Duodenal mucosa (tissue), 2 donors: ENCODE measurements around the gene PRKG1.
"Not testable (repeated sequence)": the region's sequence is repeated elsewhere in the genome, so short reads cannot be mapped to it uniquely, and the experiment has no call there.

Experiments used
- H3K27ac ChIP-seq: one replicate; pipeline ENCODE4 v1.7.0; 2013; ENCODE audit warnings: low read depth, low read length
- H3K27me3 ChIP-seq, 2 donors: one replicate each; pipeline ENCODE4 v1.7.0; 2013; ENCODE audit warnings: low read length in 2 of 2, control low read depth in 1 of 2; ENCODE audit not compliant: insufficient read depth in 2 of 2, control insufficient read depth in 1 of 2
- H3K36me3 ChIP-seq, 2 donors: one replicate each; pipeline ENCODE4 v1.7.0; 2013; ENCODE audit warnings: low read length in 2 of 2, control low read depth in 1 of 2; ENCODE audit not compliant: insufficient read depth in 2 of 2, control insufficient read depth in 1 of 2
- H3K4me1 ChIP-seq, 2 donors: one replicate each; pipeline ENCODE4 v1.7.0; 2013; ENCODE audit warnings: low read length in 2 of 2, control low read depth in 1 of 2; ENCODE audit not compliant: insufficient read depth in 2 of 2, control insufficient read depth in 1 of 2
- H3K4me3 ChIP-seq, 2 donors: one replicate each; pipeline ENCODE4 v1.7.0; 2013; ENCODE audit warnings: low read length in 2 of 2, low read depth in 1 of 2
- H3K9ac ChIP-seq, 2 donors: one replicate each; pipeline ENCODE4 v1.7.0; 2013; ENCODE audit warnings: low read length in 2 of 2, low read depth in 1 of 2
- H3K9me3 ChIP-seq, 2 donors: one replicate each; pipeline ENCODE4 v1.7.0; 2013; ENCODE audit warnings: low read length in 2 of 2, control low read depth in 1 of 2; ENCODE audit not compliant: control insufficient read depth in 1 of 2

PRKG1 gene

GRCh38 chr10:51683031-51683691 is 608.9 kb downstream of the PRKG1 start:
- no peaks in the 10 kb centered on the region for H3K27me3 ChIP-seq
- no peak overlapping the region for H3K4me3 ChIP-seq
- no peaks in the 10 kb centered on the region for H3K36me3 ChIP-seq
- no peak overlapping the region for H3K27ac ChIP-seq
- no peaks in the 10 kb centered on the region for H3K9me3 ChIP-seq
- H3K4me1 ChIP-seq, result no peaks in the 10 kb centered on the region
- H3K9ac ChIP-seq, result no peak overlapping the region

DNA sequence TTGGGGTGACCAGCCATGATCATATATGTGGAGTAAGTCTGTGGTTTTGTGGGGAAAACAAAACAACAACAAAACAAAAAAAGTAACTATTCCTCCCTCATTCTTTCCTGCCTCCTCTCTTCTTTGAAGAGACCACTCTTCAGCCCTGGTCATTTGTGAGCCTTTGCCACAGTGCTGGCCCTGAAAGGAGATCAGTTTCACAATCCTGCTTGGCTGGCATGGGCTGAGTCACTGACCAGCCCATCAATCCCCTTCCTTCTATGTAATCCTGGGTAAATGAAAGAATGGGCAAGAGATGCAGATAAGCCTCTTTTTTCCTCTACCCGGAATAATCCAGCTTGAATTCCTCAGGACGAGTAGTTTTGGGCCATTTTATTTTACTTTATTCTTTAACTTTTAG is 611.5 kb downstream of the PRKG1 start:
- H3K9ac ChIP-seq, result no peak overlapping the region
- peaks cover 0 to 2% of the 10 kb centered on the region in 2 donors for H3K9me3 ChIP-seq
- no peaks in the 10 kb centered on the region for H3K36me3 ChIP-seq
- no peaks in the 10 kb centered on the region for H3K4me1 ChIP-seq
- no peak overlapping the region for H3K4me3 ChIP-seq
- H3K27me3 ChIP-seq, result no peaks in the 10 kb centered on the region
- no peak overlapping the region for H3K27ac ChIP-seq

- Histone ChIP-seq H3K9ac (no peak overlapping the region), H3K9me3 (peaks cover 0 to 2% of the 10 kb centered on the region in 2 donors), H3K36me3 (no peaks in the 10 kb centered on the region), H3K4me3 (no peak overlapping the region), H3K27ac (no peak overlapping the region), H3K27me3 (no peaks in the 10 kb centered on the region), H3K4me1 (no peaks in the 10 kb centered on the region)
These were observed 613.0 kb downstream of the PRKG1 start for GRCh38 chr10:51687296-51687695.

GRCh38 chr10:51688826-51689225 is 614.5 kb downstream of the PRKG1 start:
- H3K9ac ChIP-seq, H3K36me3 ChIP-seq, H3K27me3 ChIP-seq, H3K4me1 ChIP-seq, H3K4me3 ChIP-seq, H3K9me3 ChIP-seq, H3K27ac ChIP-seq: not testable (repeated sequence)

- Histone ChIP-seq H3K9ac (no peak overlapping the region), H3K27me3 (no peaks in the 10 kb centered on the region), H3K9me3 (peaks cover 0 to 2% of the 10 kb centered on the region in 2 donors), H3K27ac (no peak overlapping the region), H3K36me3 (no peaks in the 10 kb centered on the region), H3K4me1 (no peaks in the 10 kb centered on the region), H3K4me3 (no peak overlapping the region)
These were observed 615.2 kb downstream of the PRKG1 start for GRCh38 chr10:51689536-51689935.

GRCh38 chr10:51691135-51691534 is 616.8 kb downstream of the PRKG1 start:
- H3K4me1 ChIP-seq, result no peaks in the 10 kb centered on the region
- no peaks in the 10 kb centered on the region for H3K27me3 ChIP-seq
- no peak overlapping the region for H3K27ac ChIP-seq
- peaks cover 0 to 2% of the 10 kb centered on the region in 2 donors for H3K9me3 ChIP-seq
- no peak overlapping the region for H3K4me3 ChIP-seq
- no peaks in the 10 kb centered on the region for H3K36me3 ChIP-seq
- H3K9ac ChIP-seq, result no peak overlapping the region

- Histone ChIP-seq H3K4me3 (no peak overlapping the region), H3K4me1 (peaks cover 15 to 16% of the 10 kb centered on the region in 2 donors), H3K27ac (no peak overlapping the region)
These were observed 619.9 kb downstream of the PRKG1 start for GRCh38 chr10:51694086-51694768.

GRCh38 chr10:51696251-51696650 is 622.0 kb downstream of the PRKG1 start:
- Histone ChIP-seq H3K9ac (no peak overlapping the region), H3K27ac (no peak overlapping the region), H3K9me3 (no peaks in the 10 kb centered on the region), H3K27me3 (no peaks in the 10 kb centered on the region), H3K4me1 (peaks cover 19 to 21% of the 10 kb centered on the region in 2 donors), H3K4me3 (no peak overlapping the region), H3K36me3 (no peaks in the 10 kb centered on the region)

More at GRCh38 chr10:51694086-51694768, 619.9 kb downstream of the PRKG1 start:
- Histone ChIP-seq H3K9me3 (no peaks in the 10 kb centered on the region), H3K36me3 (no peaks in the 10 kb centered on the region), H3K27me3 (no peaks in the 10 kb centered on the region), H3K9ac (no peak overlapping the region)

- Histone ChIP-seq H3K9me3 (no peaks in the 10 kb centered on the region), H3K27me3 (no peaks in the 10 kb centered on the region), H3K36me3 (no peaks in the 10 kb centered on the region), H3K4me1 (peaks cover 19 to 21% of the 10 kb centered on the region in 2 donors), H3K9ac (peak overlapping the region; percentile 82 to 89), H3K4me3 (peak overlapping the region; percentile 98 to 99), H3K27ac (no peak overlapping the region)
These were observed 624.3 kb downstream of the PRKG1 start for GRCh38 chr10:51698473-51699063.

DNA sequence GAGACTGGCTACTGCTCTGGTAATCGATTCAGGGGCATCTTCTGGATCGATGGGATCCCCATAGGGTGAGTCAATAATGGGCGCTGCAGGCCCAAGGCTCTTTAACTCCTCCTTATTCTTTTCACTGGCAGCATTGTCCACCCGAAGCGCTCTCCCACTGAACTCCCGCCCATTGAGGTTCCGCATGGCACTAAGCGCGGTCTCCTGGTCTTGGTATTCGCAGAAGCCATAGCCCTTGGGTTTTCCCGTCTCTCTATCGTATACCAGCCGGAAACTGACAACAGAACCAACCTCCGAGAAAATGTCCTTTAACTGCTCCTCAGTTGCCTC is 624.8 kb downstream of the PRKG1 start:
- no peaks in the 10 kb centered on the region for H3K9me3 ChIP-seq
- H3K4me1 ChIP-seq, result peaks cover 19 to 21% of the 10 kb centered on the region in 2 donors

More for the DNA sequence above, 624.8 kb downstream of the PRKG1 start:
- no peaks in the 10 kb centered on the region for H3K27me3 ChIP-seq
- H3K4me3 ChIP-seq, result peak overlapping the region; percentile 98 to 99
- H3K27ac ChIP-seq, result peak overlapping the region; percentile 96
- H3K36me3 ChIP-seq, result no peaks in the 10 kb centered on the region
- H3K9ac ChIP-seq, result peak overlapping the region; percentile 82 to 89
